Mucosa of rectum (tissue), 2 donors: ENCODE data around the gene PIGV.

Source experiments
- H3K27ac ChIP-seq, 2 donors: one replicate each; pipeline ENCODE4 v1.7.0; 2013; ENCODE audit warnings: inconsistent platforms in 2 of 2, low read depth in 2 of 2, low read length in 2 of 2
- H3K27me3 ChIP-seq, 2 donors: one replicate each; pipeline ENCODE4 v1.7.0; 2013; ENCODE audit warnings: low read length in 2 of 2; ENCODE audit not compliant: control insufficient read depth in 2 of 2, insufficient read depth in 2 of 2
- H3K36me3 ChIP-seq, 2 donors: one replicate each; pipeline ENCODE4 v1.7.0; 2013; ENCODE audit warnings: low read length in 2 of 2; ENCODE audit not compliant: control insufficient read depth in 2 of 2, insufficient read depth in 2 of 2
- H3K4me1 ChIP-seq, 2 donors: one replicate each; pipeline ENCODE4 v1.7.0; 2013; ENCODE audit warnings: low read length in 2 of 2, mild to moderate bottlenecking in 1 of 2; ENCODE audit not compliant: control insufficient read depth in 2 of 2, insufficient read depth in 2 of 2
- H3K4me3 ChIP-seq, 2 donors: one replicate each; pipeline ENCODE4 v1.7.0; 2013; ENCODE audit warnings: low read length in 2 of 2
- H3K9ac ChIP-seq, 2 donors: one replicate each; pipeline ENCODE4 v1.7.0; 2013; ENCODE audit warnings: low read length in 2 of 2, low read depth in 1 of 2, mild to moderate bottlenecking in 1 of 2
- H3K9me3 ChIP-seq, 2 donors: one replicate each; pipeline ENCODE4 v1.7.0; 2013; ENCODE audit warnings: low read length in 2 of 2; ENCODE audit not compliant: control insufficient read depth in 2 of 2
- donor health status: healthy.
- donor health status: Normal muscosa, but diverticular disease.

PIGV gene

DNA sequence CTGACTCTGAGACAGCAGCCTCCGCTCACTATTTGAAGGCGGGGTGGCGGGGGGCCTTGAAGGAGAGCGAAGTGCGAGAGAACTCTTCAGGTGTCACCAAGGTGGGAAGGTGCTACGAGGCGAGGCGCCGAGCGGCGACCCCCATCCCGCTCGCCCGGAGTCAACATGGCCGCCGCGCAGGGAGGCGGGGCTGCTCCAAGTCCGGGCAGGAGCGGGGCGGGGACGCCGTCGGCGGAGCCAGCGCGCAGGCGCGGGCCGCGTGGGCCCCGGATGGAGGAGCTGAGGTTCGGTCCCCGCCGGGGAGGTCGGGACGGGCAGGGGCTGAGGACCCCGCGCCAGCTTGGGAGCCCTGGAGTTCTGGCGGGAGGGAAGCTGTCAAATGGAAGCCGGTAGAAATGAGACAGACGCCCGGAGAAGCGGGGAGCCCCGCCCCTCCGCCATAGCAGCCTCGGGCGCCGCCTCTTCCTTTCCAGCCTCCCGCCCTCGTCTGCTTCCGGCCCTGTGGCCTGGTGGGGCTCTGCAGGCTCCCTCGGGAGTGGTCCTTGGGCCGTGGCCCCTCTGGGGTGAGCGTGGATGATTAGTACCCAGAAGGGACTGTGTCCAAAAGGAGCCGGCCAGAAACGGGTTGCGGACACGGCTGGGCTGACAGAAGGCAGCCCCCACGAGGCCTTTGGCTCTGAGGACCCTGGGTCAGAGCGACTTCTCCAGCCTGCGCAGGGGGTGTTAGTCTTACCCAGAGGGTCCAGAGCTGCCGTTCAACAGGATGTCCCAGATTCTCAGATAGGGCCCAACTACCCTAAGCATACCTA, at the start of gene PIGV:
Gene PIGV, plus strand, starts transcription at position 245 of the 809 bp plus-strand sequence. CDS start 2,866 bp downstream, outside the sequence.
- Histone ChIP-seq H3K4me3 (peak within 1 kb of the TSS; percentile 87 to 95), H3K27me3 (no peaks in the 10 kb centered on the region), H3K36me3 (peaks cover 2 to 4% of the 10 kb centered on the region in 2 donors), H3K9ac (peak within 1 kb of the TSS; percentile 98 to 99), H3K4me1 (peaks cover 48 to 49% of the 10 kb centered on the region in 2 donors), H3K9me3 (no peaks in the 10 kb centered on the region), H3K27ac (peak within 1 kb of the TSS; percentile 99)

DNA sequence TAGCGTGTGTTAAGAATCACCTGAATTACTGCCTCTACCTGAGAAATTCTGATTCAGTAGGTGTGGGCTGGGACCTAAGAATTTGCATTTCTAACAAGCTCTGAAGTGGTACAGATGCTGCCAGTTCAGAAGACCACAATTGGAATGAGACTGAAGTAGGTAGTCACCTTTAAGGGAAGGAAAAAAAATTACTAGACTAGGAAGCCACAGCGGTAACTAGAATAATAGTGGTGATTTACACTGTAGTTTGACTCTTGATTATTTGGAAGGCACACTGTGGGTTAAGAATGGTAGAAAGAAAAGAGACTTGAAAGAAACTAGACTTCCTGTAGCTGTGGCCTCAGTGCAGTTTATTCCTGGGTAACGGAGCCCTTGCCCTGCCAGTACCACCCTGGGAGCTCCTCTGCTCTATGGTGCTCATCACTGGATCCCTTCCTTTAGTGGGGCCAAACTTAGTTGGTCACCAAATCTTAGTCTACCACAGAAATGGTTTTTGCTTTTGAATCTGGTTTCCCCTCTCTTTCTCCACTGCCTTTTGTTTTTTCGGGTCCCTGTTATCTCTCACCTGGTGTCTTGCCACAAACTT, 48.3 kb upstream of the PIGV start:
- Histone ChIP-seq H3K9ac (no peak overlapping the region), H3K36me3 (peaks cover 22 to 42% of the 10 kb centered on the region in 2 donors), H3K27me3 (no peaks in the 10 kb centered on the region), H3K4me1 (peaks cover 18 to 22% of the 10 kb centered on the region in 2 donors), H3K4me3 (no peak overlapping the region), H3K9me3 (no peaks in the 10 kb centered on the region), H3K27ac (peak overlapping the region in 1 of 2 donors; percentile 35)

DNA sequence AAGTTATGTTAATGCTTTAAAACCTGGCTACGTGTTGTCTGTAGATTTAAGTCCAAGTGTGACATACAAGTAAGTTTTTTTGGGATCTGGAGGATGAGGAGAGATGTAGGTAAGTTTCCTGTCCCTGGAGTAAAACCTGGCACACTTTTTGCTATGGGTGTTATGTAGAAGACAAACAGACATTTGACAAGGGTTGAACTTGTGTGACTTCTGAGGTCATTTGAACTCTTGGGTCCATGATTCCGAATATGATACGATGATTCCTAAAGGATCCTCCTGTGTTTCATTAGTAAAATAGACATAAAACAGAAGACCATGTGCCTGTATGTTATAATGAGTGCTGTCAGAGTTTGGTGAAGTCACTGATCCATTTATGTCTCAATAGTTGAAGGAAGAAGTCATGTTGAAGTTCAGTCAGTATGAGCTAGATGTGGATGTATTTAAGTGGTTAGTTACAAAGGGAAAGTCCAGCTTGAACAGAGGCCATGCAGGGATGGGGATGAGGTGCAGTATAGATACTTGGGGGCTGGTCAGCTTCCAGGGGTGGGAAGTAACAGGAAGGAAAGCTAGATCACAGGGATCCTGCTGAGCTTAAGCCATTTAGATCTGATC, 47.6 kb upstream of the PIGV start:
- Histone ChIP-seq H3K36me3 (peaks cover 24 to 42% of the 10 kb centered on the region in 2 donors), H3K9me3 (no peaks in the 10 kb centered on the region), H3K4me1 (peaks cover 22% of the 10 kb centered on the region in 2 donors), H3K4me3 (no peak overlapping the region), H3K9ac (no peak overlapping the region), H3K27ac (no peak overlapping the region), H3K27me3 (no peaks in the 10 kb centered on the region)

DNA sequence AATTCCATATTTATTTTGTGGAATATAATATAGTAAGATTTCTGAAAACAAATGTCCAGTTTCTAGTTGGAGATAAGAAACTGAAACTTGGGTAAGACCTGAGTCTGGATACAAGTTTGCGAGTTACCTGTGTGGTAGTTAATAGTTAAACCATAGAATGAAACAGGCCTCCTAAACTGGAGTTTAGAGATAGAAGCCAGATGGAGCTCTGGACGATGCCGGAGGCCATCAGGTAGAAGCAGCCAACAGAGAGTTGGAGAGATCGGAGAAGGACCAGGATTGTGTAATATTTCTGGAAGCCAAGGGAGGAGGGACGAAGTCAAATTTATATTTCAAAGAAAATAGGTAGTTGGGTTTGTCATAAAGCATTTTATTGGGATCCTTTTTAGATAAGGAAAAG, 46.8 kb upstream of the PIGV start:
- H3K9me3 ChIP-seq = no peaks in the 10 kb centered on the region
- H3K4me3 ChIP-seq = no peak overlapping the region
- H3K27ac ChIP-seq = peak overlapping the region in 1 of 2 donors; percentile 11
- peaks cover 25 to 43% of the 10 kb centered on the region in 2 donors for H3K36me3 ChIP-seq
- H3K27me3 ChIP-seq = no peaks in the 10 kb centered on the region
- H3K4me1 ChIP-seq = peaks cover 22 to 24% of the 10 kb centered on the region in 2 donors
- no peak overlapping the region for H3K9ac ChIP-seq

DNA sequence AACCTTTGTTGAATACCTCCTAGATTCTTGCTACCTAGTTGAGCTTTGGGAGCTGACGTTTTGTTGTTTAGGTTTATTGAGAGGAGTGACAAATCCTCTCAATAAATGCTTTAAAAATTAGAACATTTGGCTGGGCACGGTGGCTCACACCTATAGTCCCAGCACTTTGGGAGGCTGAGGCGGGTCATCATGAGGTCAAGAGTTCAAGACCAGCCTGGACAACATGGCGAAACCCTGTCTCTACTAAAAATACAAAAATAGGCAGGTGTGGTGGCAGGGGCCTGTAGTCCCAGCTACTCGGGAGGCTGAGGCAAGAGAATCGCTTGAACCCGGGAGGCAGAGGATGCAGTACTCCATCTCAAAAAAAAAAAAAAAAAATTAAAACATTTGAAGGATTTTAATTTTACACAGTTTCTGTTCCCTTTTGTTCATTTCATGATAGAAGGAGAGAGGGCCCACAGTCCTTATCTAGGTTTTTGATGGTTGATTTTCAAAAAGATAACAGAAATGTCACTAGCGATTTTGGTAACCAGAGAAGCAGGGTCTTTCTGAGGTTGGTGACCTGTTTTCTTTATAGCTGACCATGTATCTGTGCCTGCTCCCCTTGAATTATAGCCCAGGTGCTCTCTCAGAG, 44.2 kb upstream of the PIGV start:
- Histone ChIP-seq H3K4me1 (peaks cover 22 to 27% of the 10 kb centered on the region in 2 donors), H3K9ac (no peak overlapping the region), H3K27me3 (no peaks in the 10 kb centered on the region), H3K36me3 (peaks cover 30 to 39% of the 10 kb centered on the region in 2 donors), H3K9me3 (no peaks in the 10 kb centered on the region), H3K4me3 (peak overlapping the region in 1 of 2 donors; percentile 39), H3K27ac (peak overlapping the region; percentile 47 to 66)

DNA sequence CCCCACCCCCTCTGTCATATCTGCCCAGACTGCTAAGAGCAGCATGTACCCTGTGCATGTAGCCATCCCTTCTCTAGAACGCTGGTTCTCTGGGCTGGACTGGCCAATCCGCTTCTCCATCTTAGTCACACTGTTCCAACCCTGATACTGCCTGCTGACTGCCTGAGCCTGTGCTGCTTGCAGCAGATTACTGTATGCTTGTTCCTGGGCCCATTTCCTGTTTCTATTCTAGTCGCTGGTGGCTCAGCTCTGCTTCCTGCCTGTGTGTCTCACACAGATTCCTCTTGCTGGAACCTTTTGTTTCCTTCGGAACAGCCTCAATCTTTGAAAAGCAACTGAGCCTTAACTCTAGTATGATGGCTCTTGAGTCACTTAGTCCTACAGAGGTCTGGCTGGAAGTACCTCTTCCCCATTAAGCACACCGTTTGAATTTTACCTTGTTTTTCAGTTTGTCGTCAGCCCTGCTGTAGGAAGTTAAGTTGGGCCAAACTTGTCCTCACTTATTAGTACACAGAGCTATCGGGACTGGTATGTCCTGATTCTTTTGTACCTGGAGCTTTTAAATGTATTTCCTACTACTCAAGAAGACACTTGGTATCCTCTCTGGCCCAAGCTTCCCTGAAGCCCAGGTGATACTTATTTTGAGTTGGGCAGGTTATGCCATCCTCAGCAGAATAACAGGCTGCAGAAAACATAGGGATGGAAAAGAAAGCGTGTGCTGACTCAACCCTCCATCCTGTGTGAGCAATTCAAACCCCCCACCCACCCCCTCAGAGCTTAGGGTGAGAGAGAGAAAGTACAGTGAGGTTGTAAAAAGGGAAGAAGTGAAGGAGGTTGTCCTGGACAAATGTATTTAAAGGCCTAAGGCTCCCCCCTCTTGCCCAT, 43.4 kb upstream of the PIGV start:
- Histone ChIP-seq H3K27me3 (no peaks in the 10 kb centered on the region), H3K9me3 (no peaks in the 10 kb centered on the region), H3K4me1 (peaks cover 22 to 27% of the 10 kb centered on the region in 2 donors), H3K27ac (peak overlapping the region; percentile 66 to 74), H3K9ac (peak overlapping the region in 1 of 2 donors; percentile 7), H3K4me3 (peak overlapping the region in 1 of 2 donors; percentile 39), H3K36me3 (peaks cover 33 to 36% of the 10 kb centered on the region in 2 donors)

DNA sequence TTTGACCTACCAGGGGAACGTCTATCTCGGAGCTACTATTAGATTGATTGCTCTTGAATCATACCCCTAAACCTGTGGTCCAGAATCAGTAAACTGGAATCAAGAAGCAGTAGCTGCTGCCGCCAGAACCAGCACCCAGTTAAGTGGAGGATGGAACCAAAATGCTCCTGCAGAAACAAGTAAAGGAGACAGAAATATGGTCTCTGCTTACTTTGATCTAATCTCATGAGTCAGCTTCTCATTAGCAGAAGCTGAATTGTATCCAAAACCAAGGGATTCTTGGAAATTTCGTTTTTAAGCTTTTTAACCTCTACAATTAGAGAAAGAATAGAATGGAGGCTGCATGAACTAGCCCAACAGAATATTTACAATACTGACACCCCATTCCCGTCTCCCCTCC, 42.6 kb upstream of the PIGV start:
- no peak overlapping the region for H3K4me3 ChIP-seq
- peaks cover 38% of the 10 kb centered on the region in 2 donors for H3K36me3 ChIP-seq
- no peaks in the 10 kb centered on the region for H3K9me3 ChIP-seq
- peaks cover 20 to 27% of the 10 kb centered on the region in 2 donors for H3K4me1 ChIP-seq
- no peaks in the 10 kb centered on the region for H3K27me3 ChIP-seq
- H3K27ac ChIP-seq = peak overlapping the region; percentile 66 to 74
- H3K9ac ChIP-seq = no peak overlapping the region

DNA sequence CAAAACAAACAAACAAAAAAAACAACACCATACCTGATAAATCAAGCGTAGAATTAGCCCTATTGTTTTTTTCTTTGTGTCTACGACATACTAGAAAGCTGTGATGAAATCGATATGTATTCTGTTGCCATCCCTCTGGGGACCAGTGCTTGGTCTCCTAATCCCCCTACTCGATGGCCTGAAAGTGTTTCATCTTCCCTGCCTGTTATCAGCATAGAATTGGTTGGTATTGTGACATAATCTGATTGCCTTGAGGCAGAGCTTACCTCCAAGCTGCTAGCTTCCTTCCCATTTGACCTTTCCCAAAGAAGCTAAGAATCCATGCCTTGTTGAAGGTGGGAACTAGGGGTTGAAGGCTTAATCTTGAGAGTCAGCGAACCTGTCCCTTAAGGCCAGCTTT, 40.7 kb upstream of the PIGV start:
- Histone ChIP-seq H3K4me1 (peaks cover 6 to 16% of the 10 kb centered on the region in 2 donors), H3K27me3 (no peaks in the 10 kb centered on the region), H3K27ac (no peak overlapping the region), H3K4me3 (no peak overlapping the region), H3K9ac (no peak overlapping the region), H3K9me3 (no peaks in the 10 kb centered on the region), H3K36me3 (peaks cover 33 to 40% of the 10 kb centered on the region in 2 donors)

DNA sequence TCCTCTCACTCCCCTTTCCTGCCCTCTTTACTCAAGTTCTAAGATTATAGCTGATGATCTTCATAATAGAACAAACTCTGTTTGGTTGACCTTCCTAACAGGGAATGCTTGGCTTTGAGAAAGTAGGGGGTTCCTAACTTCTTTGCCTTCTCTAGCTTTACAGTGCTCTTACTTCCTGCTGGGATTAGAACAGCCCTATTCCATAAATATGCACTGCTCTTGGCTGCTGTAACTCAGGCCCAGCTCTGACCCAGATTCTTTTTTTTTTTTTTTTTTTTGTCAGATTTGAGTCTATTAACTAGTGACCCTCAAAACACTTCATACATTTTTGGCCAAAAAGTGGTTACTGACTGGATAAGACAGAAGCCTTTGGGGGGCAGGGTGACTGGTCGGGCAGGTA, 39.4 kb upstream of the PIGV start:
- no peak overlapping the region for H3K27ac ChIP-seq

More for the DNA sequence above, 39.4 kb upstream of the PIGV start:
- peaks cover 31 to 41% of the 10 kb centered on the region in 2 donors for H3K36me3 ChIP-seq
- H3K9me3 ChIP-seq = no peaks in the 10 kb centered on the region
- peaks cover 6 to 12% of the 10 kb centered on the region in 2 donors for H3K4me1 ChIP-seq
- no peak overlapping the region for H3K4me3 ChIP-seq
- H3K27me3 ChIP-seq = no peaks in the 10 kb centered on the region
- no peak overlapping the region for H3K9ac ChIP-seq
